Activated CD8-positive, alpha-beta T cell treated with anti-CD3 and anti-CD28 coated beads for 36 hours (primary cell): ENCODE results near the gene GPR152. TPM values are rescaled to one million over a fixed set of nuclear protein-coding genes. Genes with fewer than 3 reads are reported as not detected.
A peak's percentile ranks its signal among the peaks of the same experiment; 100 is the strongest.

Experiments used
- ATAC-seq: fragments of 200-7000 bp; cut with Tn5 transposase; one replicate; pipeline ENCODE4 v1.10.0; 2021; ENCODE audit warnings: mild to moderate bottlenecking, moderate library complexity
- CTCF ChIA-PET: fragments of 350-600 bp; sonication (Branson Sonifier 250); formaldehyde crosslinking; loops from one replicate; lab custom pipeline; 2021; ENCODE audit warnings: antibody characterized with exemption; lab: Charles Lee
- POLR2A ChIA-PET: fragments of 350-600 bp; sonication (Branson Sonifier 250); formaldehyde crosslinking; loops from one replicate; lab custom pipeline; 2021; ENCODE audit warnings: antibody characterized with exemption; lab: Charles Lee
- DNase-seq: peaks from one replicate; pipeline ENCODE4 v3.0.0-alpha.2; 2020
- H3K27ac Mint-ChIP-seq: one replicate; pipeline ENCODE4 v1.8.0; 2021; ENCODE audit warnings: mild to moderate bottlenecking, mixed read lengths
- H3K27me3 Mint-ChIP-seq: one replicate; pipeline ENCODE4 v1.8.0; 2021; ENCODE audit warnings: mixed read lengths
- H3K36me3 Mint-ChIP-seq: one replicate; pipeline ENCODE4 v1.8.0; 2021; ENCODE audit warnings: low read depth, mixed read lengths
- H3K4me1 Mint-ChIP-seq: one replicate; pipeline ENCODE4 v1.8.0; 2021; ENCODE audit warnings: low read depth, mixed read lengths
- H3K4me3 Mint-ChIP-seq: one replicate; pipeline ENCODE4 v1.8.0; 2021; ENCODE audit warnings: mild to moderate bottlenecking, moderate library complexity, mixed read lengths
- H3K9me3 Mint-ChIP-seq: one replicate; pipeline ENCODE4 v1.8.0; 2021; ENCODE audit warnings: mixed read lengths
- CTCF ChIP-seq: fragments of 200-600 bp; IDR thresholded peaks from one replicate; pipeline ENCODE4 v1.8.0; 2022; ENCODE audit warnings: antibody characterized with exemption, mild to moderate bottlenecking
- intact Hi-C: fragments of 100-400 bp; cut with micrococcal nuclease; formaldehyde crosslinking; loops from one replicate; pipeline ENCODE4 v1.10.0; 2022
- total RNA-seq, 2 experiments: library from RNA; stranded (reverse); gene quantifications; one replicate each; pipeline ENCODE4 v1.2.3, GENCODE V29; 2021

Gene GPR152
- total RNA-seq, 2 experiments from 2014 or later = not detected

GRCh38 chr11:67435031-67435726 is 17.4 kb downstream of the GPR152 start:
- intact Hi-C loops = loop anchor here (5.0 kb wide), 2 partner anchors 47 to 72 kb away; partner anchors contain the start of genes AIP, CDK2AP2 and PITPNM1
- ATAC-seq (no peak), DNase-seq (peak; percentile 73)
- ChIA-PET CTCF (interaction anchor here (1.0 kb wide), 1 partner anchor 12 kb away, joined by 3 read pairs; no protein-coding TSS in a partner anchor), POLR2A (interaction anchor here (0.6 to 10.8 kb wide), 7 partner anchors 15 to 50 kb away, joined by 3 to 178 read pairs (median 52); partner anchors contain the start of genes PPP1CA, TBC1D10C and TMEM134)
- Mint-ChIP-seq H3K27me3 (no peaks in the 10 kb centered on the region), H3K27ac (peak overlapping the region; percentile 93), H3K9me3 (no peaks in the 10 kb centered on the region), H3K4me1 (peaks cover 49% of the 10 kb centered on the region), H3K4me3 (peak overlapping the region; percentile 87), H3K36me3 (peaks cover 68% of the 10 kb centered on the region)
- no peak for TF ChIP-seq CTCF

- ATAC-seq = peak; percentile 10
- no peaks in the 10 kb centered on the region for H3K27me3 Mint-ChIP-seq
- CTCF ChIA-PET = interaction anchor here (1.0 kb wide), 1 partner anchor 11 kb away, joined by 3 read pairs; no protein-coding TSS in a partner anchor
- peak overlapping the region; percentile 87 for H3K4me3 Mint-ChIP-seq
- intact Hi-C loops = no loop called here
- peaks cover 44% of the 10 kb centered on the region for H3K4me1 Mint-ChIP-seq
- POLR2A ChIA-PET = interaction anchor here (0.6 to 10.8 kb wide), 7 partner anchors 14 to 50 kb away, joined by 3 to 178 read pairs (median 52); partner anchors contain the start of genes PPP1CA, TBC1D10C and TMEM134
- H3K27ac Mint-ChIP-seq = peak overlapping the region; percentile 86
- TF ChIP-seq CTCF = no peak
- no peaks in the 10 kb centered on the region for H3K9me3 Mint-ChIP-seq
- DNase-seq = peak; percentile 68
- H3K36me3 Mint-ChIP-seq = peaks cover 61% of the 10 kb centered on the region
These were observed 18.1 kb downstream of the GPR152 start for GRCh38 chr11:67434395-67434881.

- TF ChIP-seq CTCF = no peak
- CTCF ChIA-PET = interaction anchor here (1.0 kb wide), 1 partner anchor 10 kb away, joined by 3 read pairs; no protein-coding TSS in a partner anchor
- intact Hi-C loops = no loop called here
- Mint-ChIP-seq H3K27me3 (no peaks in the 10 kb centered on the region), H3K27ac (peak overlapping the region; percentile 86), H3K36me3 (peaks cover 54% of the 10 kb centered on the region), H3K4me3 (peak overlapping the region; percentile 87), H3K9me3 (no peaks in the 10 kb centered on the region), H3K4me1 (peaks cover 39% of the 10 kb centered on the region)
- ATAC-seq (no peak), DNase-seq (peak; percentile 57)
- POLR2A ChIA-PET = interaction anchor here (2.4 to 10.8 kb wide), 6 partner anchors 13 to 51 kb away, joined by 7 to 178 read pairs (median 68); partner anchors contain the start of genes PPP1CA, TBC1D10C and TMEM134
These were observed 18.8 kb downstream of the GPR152 start for GRCh38 chr11:67433536-67434394.

- H3K4me1 Mint-ChIP-seq = peaks cover 40% of the 10 kb centered on the region
- DNase-seq = peak; percentile 13
- intact Hi-C loops = no loop called here
- H3K4me3 Mint-ChIP-seq = no peak overlapping the region
- H3K9me3 Mint-ChIP-seq = no peaks in the 10 kb centered on the region
- no peak for ATAC-seq
- ChIA-PET CTCF (no interaction called here), POLR2A (interaction anchor here (0.7 to 10.8 kb wide), 8 partner anchors 12 to 52 kb away, joined by 3 to 178 read pairs (median 32); partner anchors contain the start of genes PPP1CA, RAD9A, TBC1D10C and TMEM134)
- peak overlapping the region; percentile 86 for H3K27ac Mint-ChIP-seq
- TF ChIP-seq CTCF = no peak
- H3K27me3 Mint-ChIP-seq = no peaks in the 10 kb centered on the region
- H3K36me3 Mint-ChIP-seq = peaks cover 46% of the 10 kb centered on the region
These were observed 19.7 kb downstream of the GPR152 start for GRCh38 chr11:67432655-67433349.
